Measurements from ENCODE around the gene IL1RAP. TPM values are rescaled to one million over a fixed set of nuclear protein-coding genes. Genes with fewer than 3 reads are reported as not detected.

IL1RAP gene
- total RNA-seq, 1 donor from 2014 or later: 5.1 TPM

- TF ChIP-seq CTCF (IDR thresholded peaks at IDR 0.05; ENCODE audit: borderline replicate concordance): no peak
- no peak overlapping the region for H3K4me3 ChIP-seq
- intact Hi-C loops (cut with micrococcal nuclease): no loop called here
- peak; percentile 73 for DNase-seq
- H3K27me3 ChIP-seq (ENCODE audit: low read depth): no peaks in the 10 kb centered on the region
- H3K4me1 ChIP-seq: peaks cover 48% of the 10 kb centered on the region
- H3K36me3 ChIP-seq: no peaks in the 10 kb centered on the region
- no peaks in the 10 kb centered on the region for H3K9me3 ChIP-seq (replicated peaks)
- H3K27ac ChIP-seq (replicated peaks): peak overlapping the region; percentile 66
These were observed 52.4 kb downstream of the IL1RAP start for GRCh38 chr3:190566043-190566933.

DNA sequence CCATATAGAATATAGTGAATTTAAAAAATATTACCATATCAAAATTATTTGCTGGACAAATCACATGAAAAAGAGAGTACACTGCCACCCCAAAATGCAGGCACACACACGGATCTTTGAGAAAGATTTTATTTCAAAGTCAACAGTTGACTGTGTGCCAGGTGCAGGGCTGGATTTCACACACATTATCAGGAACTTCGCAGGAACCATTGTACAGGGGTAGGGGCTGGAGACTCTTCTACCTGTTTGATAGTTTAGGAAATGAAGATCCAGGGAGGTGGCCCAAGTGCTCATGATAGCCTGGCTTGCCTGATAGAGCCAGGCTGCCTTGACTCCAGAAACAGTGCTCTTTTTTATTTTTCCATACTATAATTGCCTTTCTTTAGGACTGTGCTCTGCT lies 54.2 kb downstream of the IL1RAP start:
- no peak for DNase-seq
- peaks cover 44% of the 10 kb centered on the region for H3K4me1 ChIP-seq
- no peak overlapping the region for H3K4me3 ChIP-seq
- H3K9me3 ChIP-seq (replicated peaks): no peaks in the 10 kb centered on the region
- no peak for TF ChIP-seq CTCF (IDR thresholded peaks at IDR 0.05; ENCODE audit: borderline replicate concordance)
- no peaks in the 10 kb centered on the region for H3K27me3 ChIP-seq (ENCODE audit: low read depth)
- no peaks in the 10 kb centered on the region for H3K36me3 ChIP-seq
- H3K27ac ChIP-seq (replicated peaks): no peak overlapping the region
- intact Hi-C loops (cut with micrococcal nuclease): no loop called here

DNA sequence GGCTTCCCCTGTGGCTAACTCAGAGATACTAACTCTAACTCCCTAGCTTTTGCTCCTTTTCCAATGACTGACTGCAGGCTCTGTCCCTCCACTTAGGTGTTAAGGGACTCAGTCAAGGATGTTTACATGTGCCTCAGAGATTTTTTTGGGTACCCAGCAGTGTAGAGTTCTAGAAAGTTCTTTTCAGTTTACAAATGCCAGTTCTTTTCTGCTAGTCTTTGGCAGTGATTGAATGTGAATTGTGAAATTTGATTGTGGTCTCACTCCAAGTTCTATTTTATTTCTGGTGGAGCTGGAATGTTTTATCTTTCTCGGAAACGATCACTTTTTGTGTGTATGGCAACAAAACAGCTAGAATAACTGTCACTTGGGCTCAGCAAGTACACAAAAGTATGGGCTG lies 60.6 kb downstream of the IL1RAP start:
- Histone ChIP-seq H3K4me3 (no peak overlapping the region), H3K27ac (replicated peaks) (no peak overlapping the region), H3K4me1 (peaks cover 27% of the 10 kb centered on the region), H3K9me3 (replicated peaks) (no peaks in the 10 kb centered on the region), H3K36me3 (no peaks in the 10 kb centered on the region), H3K27me3 (ENCODE audit: low read depth) (no peaks in the 10 kb centered on the region)
- intact Hi-C loops (cut with micrococcal nuclease): no loop called here
- DNase-seq: no peak
- no peak for TF ChIP-seq CTCF (IDR thresholded peaks at IDR 0.05; ENCODE audit: borderline replicate concordance)

DNA sequence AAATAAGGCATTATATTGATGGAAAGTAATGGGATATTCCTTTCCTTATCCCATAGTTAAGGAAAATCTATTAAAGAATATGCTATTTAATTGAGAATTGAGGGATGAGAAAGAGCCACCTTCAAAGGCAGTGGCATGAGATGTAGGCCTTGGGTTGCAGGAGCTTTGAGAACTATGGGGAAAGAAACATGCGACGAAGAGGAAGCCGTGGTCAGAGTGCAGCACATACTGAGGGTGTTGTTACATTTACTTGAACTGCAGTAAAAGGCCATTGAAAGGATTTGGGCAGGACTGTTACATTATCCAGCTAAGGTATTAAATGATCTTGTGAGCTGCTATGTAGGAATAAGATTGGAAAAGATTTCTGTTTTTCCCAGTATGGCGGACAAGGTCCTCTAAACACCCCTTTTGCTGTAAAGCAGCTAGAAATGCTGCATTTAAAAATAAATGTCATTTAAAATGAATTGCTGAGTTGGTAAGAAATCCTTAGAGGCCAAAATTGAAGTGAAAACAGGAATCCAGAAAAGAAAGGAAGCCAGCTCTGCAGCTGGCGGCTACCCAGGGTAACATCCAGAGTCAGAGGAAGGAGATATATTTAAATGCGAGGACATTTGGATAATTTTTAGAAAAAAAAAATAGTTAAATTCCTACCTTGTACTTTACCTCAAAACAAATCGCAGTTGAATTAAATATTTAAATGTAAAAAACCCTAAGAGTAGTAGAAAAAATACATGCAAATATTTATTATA lies 61.7 kb downstream of the IL1RAP start:
- no peak overlapping the region for H3K4me3 ChIP-seq
- H3K4me1 ChIP-seq: peaks cover 30% of the 10 kb centered on the region
- H3K27me3 ChIP-seq (ENCODE audit: low read depth): no peaks in the 10 kb centered on the region
- H3K36me3 ChIP-seq: no peaks in the 10 kb centered on the region
- H3K9me3 ChIP-seq (replicated peaks): no peaks in the 10 kb centered on the region
- intact Hi-C loops (cut with micrococcal nuclease): no loop called here
- TF ChIP-seq CTCF (IDR thresholded peaks at IDR 0.05; ENCODE audit: borderline replicate concordance): no peak
- DNase-seq: peak; percentile 22
- no peak overlapping the region for H3K27ac ChIP-seq (replicated peaks)

- H3K27me3 ChIP-seq (ENCODE audit: low read depth): no peaks in the 10 kb centered on the region
- no peak for DNase-seq
- H3K4me3 ChIP-seq: no peak overlapping the region
- no peaks in the 10 kb centered on the region for H3K36me3 ChIP-seq
- peaks cover 42% of the 10 kb centered on the region for H3K4me1 ChIP-seq
- H3K9me3 ChIP-seq (replicated peaks): no peaks in the 10 kb centered on the region
- no peak for TF ChIP-seq CTCF (IDR thresholded peaks at IDR 0.05; ENCODE audit: borderline replicate concordance)
- H3K27ac ChIP-seq (replicated peaks): no peak overlapping the region
- intact Hi-C loops (cut with micrococcal nuclease): no loop called here
These were observed 63.3 kb downstream of the IL1RAP start for GRCh38 chr3:190577225-190577624.

All from left ventricle myocardium inferior (tissue), 1 donor.